HUDEP-2 (cell line): ENCODE measurements around the gene TRIM45.

Experiments used
- DNase-seq, 76 experiments: peaks; one replicate each; lab custom pipeline; 2025; ENCODE audit not compliant: unreplicated experiment in 76 of 76; lab: John Stamatoyannopoulos, UW

The TRIM45 gene

GRCh38 chr1:117066367-117066766 is 55.2 kb downstream of the TRIM45 start:
- no peak for DNase-seq

- no peak for DNase-seq
Observed at GRCh38 chr1:117061986-117062415, 59.5 kb downstream of the TRIM45 start.
